ENCODE results near the gene ALDOB. TPM values are rescaled to one million over a fixed set of nuclear protein-coding genes. Genes with fewer than 3 reads are reported as not detected.

Gene ALDOB
- total RNA-seq, 1 experiment from 2014 or later: not detected

DNA sequence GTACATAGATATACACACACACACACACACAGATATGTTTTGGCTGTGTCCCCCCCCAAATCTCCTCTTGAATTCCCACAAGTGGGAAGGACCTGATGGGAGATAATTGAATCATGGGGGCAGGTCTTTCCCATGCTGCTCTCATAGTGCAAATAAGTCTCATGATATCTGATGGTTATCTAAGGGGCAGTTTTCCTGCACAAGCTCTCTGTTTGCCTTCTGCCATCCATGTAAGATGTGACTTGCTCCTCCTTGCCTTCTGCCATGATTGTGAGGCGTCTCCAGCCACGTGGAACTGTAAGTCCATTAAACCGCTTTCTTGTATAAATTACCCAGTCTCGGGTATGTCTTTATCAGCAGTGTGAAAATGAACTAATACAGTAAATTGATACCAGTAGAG, 15.9 kb upstream of the ALDOB start:
- Histone ChIP-seq H3K9me3 (ENCODE audit: low read length) (no peaks in the 10 kb centered on the region), H3K4me2 (ENCODE audit: low read depth, low read length, poor library complexity, severe bottlenecking) (no peak overlapping the region), H3K79me2 (ENCODE audit: low read length) (no peaks in the 10 kb centered on the region), H3K27ac (ENCODE audit: low read length) (no peak overlapping the region), H3K4me1 (ENCODE audit: low read length) (peaks cover 9% of the 10 kb centered on the region), H3K9ac (ENCODE audit: low read length) (no peak overlapping the region), H3K27me3 (ENCODE audit: low read length) (no peaks in the 10 kb centered on the region), H2AFZ (ENCODE audit: low read length) (no peak overlapping the region), H3K4me3 (ENCODE audit: low read length) (no peak overlapping the region), H4K20me1 (ENCODE audit: insufficient read depth, low read depth, low read length) (no peaks in the 10 kb centered on the region), H3K9me2 (replicated peaks; ENCODE audit: insufficient read depth, low read length) (no peaks in the 10 kb centered on the region), H3K36me3 (ENCODE audit: insufficient read depth, low read length) (no peaks in the 10 kb centered on the region)
- no peak for DNase-seq

- Histone ChIP-seq H3K4me2 (ENCODE audit: low read depth, low read length, poor library complexity, severe bottlenecking) (no peak overlapping the region), H3K36me3 (ENCODE audit: insufficient read depth, low read length) (no peaks in the 10 kb centered on the region), H3K79me2 (ENCODE audit: low read length) (no peaks in the 10 kb centered on the region), H3K9me3 (ENCODE audit: low read length) (no peaks in the 10 kb centered on the region), H3K4me3 (ENCODE audit: low read length) (no peak overlapping the region), H4K20me1 (ENCODE audit: insufficient read depth, low read depth, low read length) (no peaks in the 10 kb centered on the region), H2AFZ (ENCODE audit: low read length) (no peak overlapping the region), H3K9ac (ENCODE audit: low read length) (no peak overlapping the region), H3K4me1 (ENCODE audit: low read length) (peaks cover 9% of the 10 kb centered on the region), H3K27me3 (ENCODE audit: low read length) (no peaks in the 10 kb centered on the region), H3K27ac (ENCODE audit: low read length) (no peak overlapping the region), H3K9me2 (replicated peaks; ENCODE audit: insufficient read depth, low read length) (no peaks in the 10 kb centered on the region)
- no peak for DNase-seq
These were observed 15.4 kb upstream of the ALDOB start for GRCh38 chr9:101450931-101451330.

DNA sequence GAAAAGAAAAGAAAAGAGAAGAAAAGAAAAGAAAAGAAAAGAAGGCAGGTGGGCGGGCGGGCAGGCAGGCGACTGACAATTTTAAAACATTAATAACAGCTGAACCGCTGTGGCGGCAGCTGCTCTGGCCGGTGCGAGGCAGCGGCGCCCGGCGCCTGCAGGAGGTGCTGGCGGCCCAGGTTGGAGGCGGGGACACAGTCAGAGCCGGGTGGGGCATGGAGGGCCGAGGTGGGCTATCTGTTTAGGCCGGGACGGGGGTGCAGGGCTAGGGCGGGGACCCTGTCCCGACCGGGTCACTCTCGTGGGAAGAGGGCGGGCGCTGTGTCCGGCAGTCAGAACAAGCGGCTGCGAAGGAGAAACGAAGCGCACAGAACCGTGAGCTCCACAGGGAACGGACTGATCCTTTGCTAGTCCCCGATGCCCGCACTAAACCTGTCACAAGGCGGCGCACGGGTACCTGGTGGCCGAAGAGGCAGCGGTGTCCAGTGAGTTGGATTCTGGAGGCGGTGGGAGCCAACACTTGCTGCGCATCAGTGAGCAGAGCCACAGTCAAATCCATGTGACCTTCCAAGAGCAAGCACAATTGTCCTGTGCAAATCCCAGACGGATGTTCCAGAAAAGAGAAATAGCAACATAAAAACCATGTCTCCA, 13.6 kb upstream of the ALDOB start:
- Histone ChIP-seq H3K9me2 (replicated peaks; ENCODE audit: insufficient read depth, low read length) (no peaks in the 10 kb centered on the region), H3K27ac (ENCODE audit: low read length) (no peak overlapping the region), H3K4me2 (ENCODE audit: low read depth, low read length, poor library complexity, severe bottlenecking) (peak overlapping the region; percentile 60), H2AFZ (ENCODE audit: low read length) (peak overlapping the region; percentile 57; the same call in 1 of the 2 replicates), H3K27me3 (ENCODE audit: low read length) (no peaks in the 10 kb centered on the region), H4K20me1 (ENCODE audit: insufficient read depth, low read depth, low read length) (no peaks in the 10 kb centered on the region), H3K79me2 (ENCODE audit: low read length) (no peaks in the 10 kb centered on the region), H3K36me3 (ENCODE audit: insufficient read depth, low read length) (no peaks in the 10 kb centered on the region), H3K9ac (ENCODE audit: low read length) (peak overlapping the region; percentile 40), H3K9me3 (ENCODE audit: low read length) (no peaks in the 10 kb centered on the region), H3K4me1 (ENCODE audit: low read length) (peaks cover 9% of the 10 kb centered on the region), H3K4me3 (ENCODE audit: low read length) (peak overlapping the region; percentile 60)
- DNase-seq: peak; percentile 79

GRCh38 chr9:101448680-101449070, 13.1 kb upstream of the ALDOB start:
- no peaks in the 10 kb centered on the region for H3K9me3 ChIP-seq (ENCODE audit: low read length)
- no peaks in the 10 kb centered on the region for H3K27me3 ChIP-seq (ENCODE audit: low read length)
- H3K36me3 ChIP-seq (ENCODE audit: insufficient read depth, low read length): no peaks in the 10 kb centered on the region
- H3K4me1 ChIP-seq (ENCODE audit: low read length): peaks cover 9% of the 10 kb centered on the region
- H3K4me2 ChIP-seq (ENCODE audit: low read depth, low read length, poor library complexity, severe bottlenecking): peak overlapping the region; percentile 60
- no peaks in the 10 kb centered on the region for H4K20me1 ChIP-seq (ENCODE audit: insufficient read depth, low read depth, low read length)
- H3K27ac ChIP-seq (ENCODE audit: low read length): no peak overlapping the region
- no peak for DNase-seq
- no peak overlapping the region for H3K9ac ChIP-seq (ENCODE audit: low read length)
- no peaks in the 10 kb centered on the region for H3K9me2 ChIP-seq (replicated peaks; ENCODE audit: insufficient read depth, low read length)
- H3K4me3 ChIP-seq (ENCODE audit: low read length): no peak overlapping the region
- H2AFZ ChIP-seq (ENCODE audit: low read length): no peak overlapping the region
- no peaks in the 10 kb centered on the region for H3K79me2 ChIP-seq (ENCODE audit: low read length)

DNA sequence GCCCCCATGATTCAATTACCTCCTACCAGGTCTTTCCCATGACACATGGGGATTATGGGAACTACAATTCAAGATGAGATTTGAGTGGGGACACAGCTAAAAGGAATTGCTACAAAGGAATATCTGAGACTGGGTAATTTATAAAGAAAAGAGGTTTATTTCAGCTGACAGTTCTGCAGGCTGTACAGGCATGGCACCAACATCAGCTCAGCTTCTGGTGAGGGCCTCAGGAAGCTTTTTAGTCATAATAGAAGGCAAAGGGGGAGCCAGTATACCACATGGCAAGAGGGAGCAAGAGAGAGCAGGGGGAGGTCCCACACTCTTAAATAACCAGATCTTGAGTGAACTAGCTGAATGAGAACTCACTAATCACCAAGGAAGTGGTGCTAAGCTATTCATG, 11.2 kb upstream of the ALDOB start:
- Histone ChIP-seq H3K4me1 (ENCODE audit: low read length) (peaks cover 9% of the 10 kb centered on the region), H3K4me3 (ENCODE audit: low read length) (no peak overlapping the region), H2AFZ (ENCODE audit: low read length) (no peak overlapping the region), H3K4me2 (ENCODE audit: low read depth, low read length, poor library complexity, severe bottlenecking) (no peak overlapping the region), H3K36me3 (ENCODE audit: insufficient read depth, low read length) (no peaks in the 10 kb centered on the region), H3K9ac (ENCODE audit: low read length) (no peak overlapping the region), H3K9me2 (replicated peaks; ENCODE audit: insufficient read depth, low read length) (no peaks in the 10 kb centered on the region), H3K79me2 (ENCODE audit: low read length) (no peaks in the 10 kb centered on the region), H3K27me3 (ENCODE audit: low read length) (no peaks in the 10 kb centered on the region), H3K9me3 (ENCODE audit: low read length) (no peaks in the 10 kb centered on the region), H3K27ac (ENCODE audit: low read length) (no peak overlapping the region), H4K20me1 (ENCODE audit: insufficient read depth, low read depth, low read length) (no peaks in the 10 kb centered on the region)
- DNase-seq: no peak

DNA sequence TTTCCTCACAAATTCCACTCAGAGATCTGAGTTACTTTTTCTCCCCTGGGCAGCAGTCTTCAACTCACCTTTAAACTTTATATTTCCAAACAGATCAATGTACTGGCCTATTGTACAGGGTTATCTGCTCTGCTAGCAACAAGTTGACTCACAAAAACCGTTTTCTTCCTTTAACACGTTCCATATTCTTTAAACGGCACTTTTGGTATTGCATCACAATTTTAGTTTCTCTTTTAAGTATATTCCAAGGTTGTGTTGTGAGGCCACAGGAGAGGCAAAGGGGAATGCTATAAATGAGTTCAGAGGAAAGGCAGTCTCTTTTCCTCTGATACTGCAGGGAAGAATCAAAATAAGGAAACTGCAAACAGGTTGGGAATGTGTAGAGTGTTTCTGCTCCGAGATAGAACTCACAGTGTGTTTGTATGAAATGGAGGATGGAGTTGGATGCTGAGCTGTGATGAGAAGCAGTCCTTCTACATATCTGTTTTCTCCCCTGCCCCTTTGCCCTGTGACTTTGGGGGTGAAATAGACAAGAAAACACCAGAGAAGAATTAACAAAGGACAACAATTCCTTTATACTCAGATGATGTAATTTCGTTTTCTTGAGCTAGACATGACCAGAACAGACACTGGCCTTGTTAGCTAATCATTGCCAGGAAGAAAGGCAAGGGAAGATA, 9.9 kb upstream of the ALDOB start:
- Histone ChIP-seq H3K4me1 (ENCODE audit: low read length) (peaks cover 9% of the 10 kb centered on the region), H3K79me2 (ENCODE audit: low read length) (no peaks in the 10 kb centered on the region), H3K9me3 (ENCODE audit: low read length) (no peaks in the 10 kb centered on the region), H3K27me3 (ENCODE audit: low read length) (no peaks in the 10 kb centered on the region), H3K9me2 (replicated peaks; ENCODE audit: insufficient read depth, low read length) (no peaks in the 10 kb centered on the region), H4K20me1 (ENCODE audit: insufficient read depth, low read depth, low read length) (no peaks in the 10 kb centered on the region), H3K36me3 (ENCODE audit: insufficient read depth, low read length) (no peaks in the 10 kb centered on the region), H3K9ac (ENCODE audit: low read length) (no peak overlapping the region), H2AFZ (ENCODE audit: low read length) (0 out of 2 replicates have a peak overlapping the region, but pooled peaks have one; percentile 49), H3K4me2 (ENCODE audit: low read depth, low read length, poor library complexity, severe bottlenecking) (peak overlapping the region; percentile 32), H3K27ac (ENCODE audit: low read length) (no peak overlapping the region), H3K4me3 (ENCODE audit: low read length) (peak overlapping the region; percentile 34; the same call in 1 of the 2 replicates)
- DNase-seq: no peak

DNA sequence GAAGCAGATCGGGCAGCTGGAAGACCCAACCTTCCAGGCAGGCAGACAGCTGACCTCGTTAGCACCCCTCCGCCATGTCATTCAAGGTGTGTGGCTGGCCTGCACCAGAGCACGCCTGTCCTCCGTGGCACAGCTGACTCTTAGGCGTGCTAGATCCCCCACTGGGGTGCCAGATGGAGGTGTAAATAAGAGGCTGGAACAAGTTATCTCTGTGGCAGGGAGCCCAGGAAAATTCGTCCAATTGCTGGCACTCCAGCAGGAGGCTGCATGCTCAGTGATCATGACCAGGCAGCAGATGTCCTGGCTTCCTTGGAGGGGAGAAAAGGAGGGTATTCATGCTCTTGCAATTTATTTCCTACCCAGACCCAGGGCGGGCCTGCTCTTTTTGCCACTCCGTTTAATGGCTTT, 7.8 kb upstream of the ALDOB start:
- Histone ChIP-seq H3K4me1 (ENCODE audit: low read length) (no peaks in the 10 kb centered on the region), H3K27me3 (ENCODE audit: low read length) (no peaks in the 10 kb centered on the region), H3K9me2 (replicated peaks; ENCODE audit: insufficient read depth, low read length) (no peaks in the 10 kb centered on the region), H3K4me3 (ENCODE audit: low read length) (no peak overlapping the region), H4K20me1 (ENCODE audit: insufficient read depth, low read depth, low read length) (no peaks in the 10 kb centered on the region), H3K79me2 (ENCODE audit: low read length) (no peaks in the 10 kb centered on the region), H3K4me2 (ENCODE audit: low read depth, low read length, poor library complexity, severe bottlenecking) (no peak overlapping the region), H3K27ac (ENCODE audit: low read length) (no peak overlapping the region), H3K36me3 (ENCODE audit: insufficient read depth, low read length) (no peaks in the 10 kb centered on the region), H3K9ac (ENCODE audit: low read length) (no peak overlapping the region), H3K9me3 (ENCODE audit: low read length) (no peaks in the 10 kb centered on the region), H2AFZ (ENCODE audit: low read length) (no peak overlapping the region)
- DNase-seq: no peak

- H3K9me2 ChIP-seq (replicated peaks; ENCODE audit: insufficient read depth, low read length): no peaks in the 10 kb centered on the region
- H3K4me2 ChIP-seq (ENCODE audit: low read depth, low read length, poor library complexity, severe bottlenecking): no peak overlapping the region
- H3K27me3 ChIP-seq (ENCODE audit: low read length): no peaks in the 10 kb centered on the region
These were observed 7.2 kb upstream of the ALDOB start for GRCh38 chr9:101442736-101443135.

More at GRCh38 chr9:101442736-101443135, 7.2 kb upstream of the ALDOB start:
- Histone ChIP-seq H3K79me2 (ENCODE audit: low read length) (no peaks in the 10 kb centered on the region), H4K20me1 (ENCODE audit: insufficient read depth, low read depth, low read length) (no peaks in the 10 kb centered on the region), H3K36me3 (ENCODE audit: insufficient read depth, low read length) (no peaks in the 10 kb centered on the region), H3K27ac (ENCODE audit: low read length) (no peak overlapping the region), H2AFZ (ENCODE audit: low read length) (no peak overlapping the region), H3K9ac (ENCODE audit: low read length) (no peak overlapping the region), H3K4me3 (ENCODE audit: low read length) (no peak overlapping the region), H3K4me1 (ENCODE audit: low read length) (no peaks in the 10 kb centered on the region), H3K9me3 (ENCODE audit: low read length) (no peaks in the 10 kb centered on the region)
- DNase-seq: no peak
